HG03432 (cell line): ENCODE data around the gene KCNH2.
A peak's percentile ranks its signal among the peaks of the same experiment; 100 is the strongest.
"Not testable (repeated sequence)": the region's sequence is repeated elsewhere in the genome, so short reads cannot be mapped to it uniquely, and the experiment has no call there.

ENCODE experiments used
- ATAC-seq: cut with Tn5 transposase; IDR thresholded peaks from one replicate; pipeline ENCODE4 v1.9.1; 2021; ENCODE audit warnings: mild to moderate bottlenecking, moderate library complexity; ENCODE audit not compliant: unreplicated experiment

Gene KCNH2

DNA sequence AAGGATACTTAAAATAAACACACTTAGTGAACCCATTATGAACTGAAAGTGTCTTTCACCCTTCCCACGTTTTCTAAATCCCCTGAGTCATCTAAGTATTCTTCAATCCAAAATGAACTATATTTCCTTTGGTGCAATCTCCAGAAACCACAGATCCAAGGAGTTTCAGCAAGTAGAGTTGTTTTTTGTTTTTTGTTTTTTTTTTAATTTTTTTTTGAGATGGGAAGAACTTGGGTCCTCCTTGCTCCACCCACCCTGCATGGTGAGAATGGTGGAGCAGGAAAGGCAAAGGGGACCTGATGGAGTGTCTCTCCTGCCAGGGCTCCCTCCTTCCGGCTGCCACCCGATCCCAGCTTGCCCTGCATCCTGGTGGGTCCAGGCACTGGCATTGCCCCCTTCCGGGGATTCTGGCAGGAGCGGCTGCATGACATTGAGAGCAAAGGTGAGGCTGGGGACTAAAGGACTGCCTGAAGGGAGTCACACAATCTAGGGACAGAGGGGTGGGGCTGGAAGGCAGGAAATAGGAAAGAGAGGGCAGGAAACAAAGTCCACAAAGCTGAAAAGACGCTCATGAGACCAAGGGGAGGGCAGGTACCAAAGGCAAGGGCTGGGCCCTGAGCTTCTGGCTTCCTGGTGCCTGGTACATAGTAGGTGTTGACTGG is 34.0 kb upstream of the KCNH2 start:
- no peak for ATAC-seq

- ATAC-seq, result not testable (repeated sequence)
These were observed 33.5 kb upstream of the KCNH2 start for GRCh38 chr7:151011616-151012015.

DNA sequence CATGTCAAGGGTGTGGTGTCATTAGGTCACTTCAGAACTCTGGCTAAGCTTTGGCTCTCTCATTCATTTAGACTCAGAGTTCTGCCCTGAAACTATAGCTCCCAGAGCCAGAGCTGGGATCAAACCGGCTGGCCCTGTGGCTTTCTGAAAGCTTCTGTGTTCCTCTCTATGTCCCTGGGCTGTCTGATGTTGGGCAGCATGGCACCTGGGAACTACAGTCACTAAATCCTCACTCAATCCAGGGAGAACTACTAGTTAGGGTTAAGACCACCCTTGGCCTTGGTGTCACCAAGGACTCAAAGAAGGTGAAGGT is 32.9 kb upstream of the KCNH2 start:
- ATAC-seq, result no peak

- no peak for ATAC-seq
These were observed 32.4 kb upstream of the KCNH2 start for GRCh38 chr7:151010307-151011096.

GRCh38 chr7:151010037-151010306 is 31.9 kb upstream of the KCNH2 start:
- ATAC-seq, result no peak

DNA sequence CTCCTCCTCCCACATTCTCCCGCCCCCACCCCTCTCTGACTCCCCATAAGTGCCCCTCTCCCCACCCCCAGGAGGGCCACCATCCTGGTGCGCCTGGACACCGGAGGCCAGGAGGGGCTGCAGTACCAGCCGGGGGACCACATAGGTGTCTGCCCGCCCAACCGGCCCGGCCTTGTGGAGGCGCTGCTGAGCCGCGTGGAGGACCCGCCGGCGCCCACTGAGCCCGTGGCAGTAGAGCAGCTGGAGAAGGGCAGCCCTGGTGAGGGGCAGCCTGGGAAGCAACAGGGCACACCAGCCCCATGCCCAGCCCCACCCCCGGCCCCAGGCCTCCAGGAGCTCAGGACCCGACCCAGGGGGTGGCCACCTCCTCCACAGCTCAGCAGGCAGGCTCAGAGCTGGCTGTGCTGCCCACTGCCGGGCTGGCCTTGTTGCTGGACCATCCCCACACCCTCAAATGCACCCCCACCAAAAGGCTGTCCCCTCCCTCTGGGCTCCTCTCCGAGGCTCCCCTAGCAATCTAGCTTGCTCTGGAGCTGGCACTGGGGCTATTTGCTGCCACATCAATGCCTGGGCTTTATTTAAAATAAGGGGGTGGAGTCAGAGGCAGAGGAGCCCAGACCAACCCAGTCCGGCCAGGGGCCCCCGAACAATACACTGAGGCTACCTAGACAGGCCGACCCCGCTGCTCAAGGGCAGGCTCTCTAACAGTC is 31.4 kb upstream of the KCNH2 start:
- ATAC-seq, result no peak

DNA sequence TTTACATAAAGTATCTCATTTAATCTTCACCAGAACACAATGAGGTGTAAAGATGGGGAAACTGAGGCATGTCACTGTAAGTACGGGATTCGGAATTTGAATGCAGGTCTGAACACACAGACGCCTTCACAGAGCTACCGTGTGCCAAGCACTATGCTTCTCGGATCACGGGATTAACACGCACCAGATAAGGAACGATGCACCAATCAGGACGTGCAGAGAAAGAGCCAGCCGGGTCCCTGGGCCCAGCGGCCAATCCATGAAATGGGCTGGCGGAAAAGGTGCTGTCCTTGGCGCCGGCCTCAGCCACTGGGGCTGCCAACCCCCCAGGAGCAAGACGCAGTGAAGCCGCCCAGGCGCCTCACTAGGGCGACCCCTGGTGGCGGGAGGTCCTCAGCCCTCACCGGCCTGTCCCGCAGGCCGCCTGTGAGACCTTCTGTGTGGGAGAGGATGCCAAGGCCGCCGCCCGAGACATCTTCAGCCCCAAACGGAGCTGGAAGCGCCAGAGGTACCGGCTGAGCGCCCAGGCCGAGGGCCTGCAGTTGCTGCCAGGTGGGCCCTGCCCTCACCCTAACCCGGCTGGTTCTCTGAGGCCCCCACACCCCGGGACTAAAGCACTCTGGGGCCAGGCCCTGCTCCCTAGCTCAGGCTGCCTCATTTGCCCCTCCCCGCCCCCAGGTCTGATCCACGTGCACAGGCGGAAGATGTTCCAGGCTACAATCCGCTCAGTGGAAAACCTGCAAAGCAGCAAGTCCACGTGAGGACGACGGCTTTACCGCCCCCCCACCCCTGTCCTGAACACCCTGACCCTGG is 30.6 kb upstream of the KCNH2 start:
- peak; percentile 65 for ATAC-seq

- no peak for ATAC-seq
These were observed 30.0 kb upstream of the KCNH2 start for GRCh38 chr7:151008143-151008510.

DNA sequence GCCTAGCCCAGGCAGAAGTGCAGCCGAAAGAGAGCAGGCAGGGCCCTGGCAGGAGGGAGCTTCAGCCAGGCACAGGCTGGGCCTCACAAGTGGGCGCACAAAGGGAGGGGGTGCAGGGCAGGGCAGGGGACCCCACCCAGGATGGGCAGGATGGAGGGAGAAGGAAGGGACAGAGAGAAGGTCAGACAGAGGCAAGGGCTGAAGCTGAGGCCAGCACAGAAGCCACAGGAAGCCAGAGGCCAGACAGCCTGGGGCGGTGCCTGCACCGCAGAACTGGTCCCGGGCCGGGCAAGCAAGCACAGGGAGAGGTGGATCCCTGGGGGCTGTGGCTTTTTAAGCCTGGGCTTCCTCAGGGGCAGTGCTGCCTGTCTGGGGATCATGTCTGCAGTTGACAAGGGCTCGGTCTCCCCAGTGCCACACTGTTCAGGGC is 29.4 kb upstream of the KCNH2 start:
- ATAC-seq, result no peak

DNA sequence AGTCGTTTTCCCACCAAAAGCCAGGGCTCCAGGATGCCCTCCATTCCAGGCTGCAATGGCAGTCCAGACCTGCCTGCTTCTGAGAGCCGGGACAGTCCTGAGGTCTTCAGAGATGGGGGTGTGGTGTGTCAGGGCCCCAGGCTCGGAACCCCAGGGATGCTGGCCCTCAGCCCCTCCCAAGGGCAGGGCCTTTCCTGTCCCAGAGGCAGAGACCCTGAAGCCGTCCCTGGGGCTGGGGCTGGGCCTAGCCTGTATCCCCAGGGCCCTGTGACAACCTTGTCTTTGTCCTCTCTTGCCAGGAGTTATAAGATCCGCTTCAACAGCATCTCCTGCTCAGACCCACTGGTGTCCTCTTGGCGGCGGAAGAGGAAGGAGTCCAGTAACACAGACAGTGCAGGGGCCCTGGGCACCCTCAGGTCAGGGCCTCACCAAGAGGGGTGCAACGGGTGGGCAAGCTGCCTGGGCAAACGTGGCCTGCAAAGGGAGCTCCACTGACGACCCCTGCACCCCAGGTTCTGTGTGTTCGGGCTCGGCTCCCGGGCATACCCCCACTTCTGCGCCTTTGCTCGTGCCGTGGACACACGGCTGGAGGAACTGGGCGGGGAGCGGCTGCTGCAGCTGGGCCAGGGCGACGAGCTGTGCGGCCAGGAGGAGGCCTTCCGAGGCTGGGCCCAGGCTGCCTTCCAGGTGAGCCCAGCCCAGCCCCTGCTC is 28.6 kb upstream of the KCNH2 start:
- ATAC-seq, result no peak

GRCh38 chr7:151005566-151005965 is 27.4 kb upstream of the KCNH2 start:
- no peak for ATAC-seq

GRCh38 chr7:151003572-151003971 is 25.5 kb upstream of the KCNH2 start:
- ATAC-seq, result no peak

DNA sequence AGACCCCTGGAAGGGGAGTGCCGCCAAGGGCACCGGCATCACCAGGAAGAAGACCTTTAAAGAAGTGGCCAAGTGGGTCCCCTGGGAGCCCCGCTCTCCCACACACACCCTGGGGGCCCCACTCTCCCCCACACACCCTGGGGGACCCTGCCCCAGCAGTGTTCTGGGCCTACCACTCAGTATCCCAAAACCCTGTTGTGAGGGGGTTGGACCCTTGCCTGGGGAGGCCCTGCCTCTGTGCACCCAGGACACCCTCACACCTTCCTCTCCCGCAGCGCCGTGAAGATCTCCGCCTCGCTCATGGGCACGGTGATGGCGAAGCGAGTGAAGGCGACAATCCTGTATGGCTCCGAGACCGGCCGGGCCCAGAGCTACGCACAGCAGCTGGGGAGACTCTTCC is 23.4 kb upstream of the KCNH2 start:
- ATAC-seq, result no peak

DNA sequence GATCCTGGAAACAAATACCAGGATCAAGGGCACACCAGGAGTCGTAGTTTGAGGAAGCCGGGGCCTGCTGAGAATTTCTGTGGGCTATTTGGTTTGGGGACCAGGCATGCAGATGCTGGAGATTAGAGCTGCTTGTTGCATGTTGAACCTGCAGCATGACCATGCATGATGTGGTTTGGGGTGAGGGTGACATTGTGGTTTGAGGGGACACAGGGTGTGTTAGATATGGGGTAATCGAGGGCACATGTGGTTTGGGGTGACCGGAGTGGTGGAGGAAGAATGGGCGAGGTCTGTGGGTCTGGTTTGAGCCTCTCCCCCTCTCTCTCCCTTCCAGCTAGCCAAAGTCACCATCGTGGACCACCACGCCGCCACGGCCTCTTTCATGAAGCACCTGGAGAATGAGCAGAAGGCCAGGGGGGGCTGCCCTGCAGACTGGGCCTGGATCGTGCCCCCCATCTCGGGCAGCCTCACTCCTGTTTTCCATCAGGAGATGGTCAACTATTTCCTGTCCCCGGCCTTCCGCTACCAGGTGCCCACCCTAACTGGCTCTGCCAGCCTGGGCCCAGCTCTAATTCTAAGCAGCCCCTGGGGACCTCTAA is 22.9 kb upstream of the KCNH2 start:
- no peak for ATAC-seq

GRCh38 chr7:150999497-151000230 is 21.5 kb upstream of the KCNH2 start:
- ATAC-seq, result no peak

- no peak for ATAC-seq
These were observed 20.9 kb upstream of the KCNH2 start for GRCh38 chr7:150999001-150999400.

- no peak for ATAC-seq
These were observed 20.2 kb upstream of the KCNH2 start for GRCh38 chr7:150998341-150998740.

- no peak for ATAC-seq
These were observed 19.7 kb upstream of the KCNH2 start for GRCh38 chr7:150997817-150998216.

DNA sequence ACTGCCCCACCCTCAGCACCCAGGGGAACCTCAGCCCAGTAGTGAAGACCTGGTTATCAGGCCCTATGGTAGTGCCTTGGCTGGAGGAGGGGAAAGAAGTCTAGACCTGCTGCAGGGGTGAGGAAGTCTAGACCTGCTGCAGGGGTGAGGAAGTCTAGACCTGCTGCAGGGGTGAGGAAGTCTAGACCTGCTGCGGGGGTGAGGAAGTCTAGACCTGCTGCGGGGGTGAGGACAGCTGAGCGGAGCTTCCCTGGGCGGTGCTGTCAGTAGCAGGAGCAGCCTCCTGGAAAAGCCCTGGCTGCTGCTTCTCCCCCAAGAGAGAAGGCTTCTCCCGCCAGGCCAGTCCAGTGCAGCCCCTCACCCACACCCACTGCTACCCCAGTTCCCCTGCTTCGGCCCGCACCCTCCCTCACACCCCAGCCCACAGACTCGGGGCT is 19.0 kb upstream of the KCNH2 start:
- ATAC-seq, result no peak
